HG02588 (cell line): ENCODE measurements around the gene OPCML.

Experiments
- ATAC-seq: cut with Tn5 transposase; IDR thresholded peaks from one replicate; pipeline ENCODE4 v1.9.1; 2021; ENCODE audit warnings: mild to moderate bottlenecking, moderate library complexity; ENCODE audit not compliant: unreplicated experiment

Gene OPCML

DNA sequence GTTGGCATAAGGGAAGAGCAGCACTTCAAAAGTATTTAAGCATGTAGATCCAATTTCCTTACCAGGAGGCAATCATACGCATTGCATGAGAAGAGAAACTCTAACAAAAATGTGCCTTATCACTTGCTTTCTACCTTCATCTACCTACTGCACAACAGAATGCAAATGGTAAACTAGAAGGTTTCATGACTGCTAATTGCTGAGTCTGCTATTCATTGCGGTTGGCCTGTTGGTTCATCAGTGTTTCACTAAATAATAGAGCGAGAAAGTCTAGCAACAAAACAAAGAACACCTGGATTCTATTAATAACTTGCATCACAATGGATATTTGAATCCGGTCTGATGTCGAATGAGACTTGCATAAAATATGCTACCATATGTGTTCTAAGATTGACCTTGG lies 229.0 kb downstream of the OPCML start:
- no peak for ATAC-seq

- no peak for ATAC-seq
These were observed 230.2 kb downstream of the OPCML start for GRCh38 chr11:133302056-133302455.

DNA sequence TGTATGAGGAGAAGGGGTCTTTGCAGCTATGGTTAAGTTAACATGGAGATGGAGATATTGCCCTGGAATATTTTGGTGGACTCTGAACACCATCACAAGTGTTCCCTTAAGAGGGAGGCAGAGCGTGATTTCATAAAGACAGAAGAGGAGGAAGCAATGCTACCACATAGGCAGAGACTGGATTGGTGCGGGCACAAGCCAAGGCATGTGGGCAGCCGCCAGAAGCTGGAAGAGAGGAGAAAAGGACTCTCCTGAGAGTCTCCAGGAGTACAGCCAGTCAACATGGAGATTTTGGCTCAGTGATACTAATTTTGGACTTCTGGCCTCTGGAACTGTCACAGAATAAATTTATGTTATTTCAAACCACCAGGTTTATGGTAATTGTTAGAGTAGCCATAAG lies 231.6 kb downstream of the OPCML start:
- ATAC-seq: no peak

DNA sequence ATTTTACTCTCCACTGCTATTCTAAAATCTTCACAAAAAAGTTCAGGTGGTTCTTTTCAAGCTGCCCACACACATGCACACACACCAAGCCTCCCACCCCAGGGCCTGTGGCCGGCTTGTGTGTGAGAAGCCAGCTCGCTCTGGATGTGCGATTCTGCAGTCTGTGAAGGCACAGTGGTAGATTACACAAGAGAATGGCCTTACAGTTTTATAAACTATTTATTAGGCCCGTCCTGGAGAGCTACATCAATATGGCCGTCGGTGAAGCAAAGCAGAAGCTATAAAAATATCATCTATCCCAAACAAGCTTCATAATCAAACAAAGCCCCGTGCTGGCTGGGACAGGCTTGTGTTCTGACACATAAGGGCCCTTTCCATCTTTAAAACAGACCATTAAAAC lies 240.5 kb downstream of the OPCML start:
- no peak for ATAC-seq

DNA sequence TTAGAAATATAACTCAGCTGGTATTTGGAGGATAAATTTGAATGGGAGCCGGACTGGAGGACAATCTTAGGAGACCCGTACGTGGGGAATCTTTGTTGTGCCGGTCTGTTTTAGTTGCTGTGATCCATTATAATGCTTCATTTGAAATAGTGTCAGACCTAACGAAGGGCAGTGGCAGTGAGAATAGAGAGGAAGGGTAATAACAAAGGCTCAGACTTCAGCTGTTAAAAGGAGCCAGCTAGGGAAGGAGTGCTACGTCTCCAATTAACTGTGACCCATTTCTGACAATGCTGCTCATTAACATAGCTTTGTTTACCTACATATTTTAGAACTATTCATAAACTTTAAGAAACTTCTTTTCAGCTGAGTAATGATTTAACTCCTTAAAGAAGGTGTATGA lies 246.9 kb downstream of the OPCML start:
- no peak for ATAC-seq

DNA sequence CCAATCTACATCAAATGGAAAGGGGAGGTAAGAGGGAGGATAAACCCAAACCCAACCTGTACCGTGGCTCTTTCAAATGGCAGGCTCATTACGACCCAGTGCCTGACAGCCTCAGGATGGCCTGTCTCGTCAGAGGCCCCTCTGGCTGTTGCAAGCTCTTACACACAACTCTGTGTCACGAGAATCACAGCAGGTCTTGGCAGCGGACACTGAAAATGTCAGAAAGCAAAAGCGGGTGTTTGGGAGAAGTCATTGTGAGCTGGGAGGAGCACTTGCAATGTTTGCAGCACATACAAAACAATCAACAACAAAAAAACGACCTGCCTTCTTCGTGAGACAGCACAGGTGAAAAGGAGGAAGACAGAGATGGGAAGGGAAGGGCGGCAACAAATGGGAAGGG lies 248.1 kb downstream of the OPCML start:
- ATAC-seq: no peak

DNA sequence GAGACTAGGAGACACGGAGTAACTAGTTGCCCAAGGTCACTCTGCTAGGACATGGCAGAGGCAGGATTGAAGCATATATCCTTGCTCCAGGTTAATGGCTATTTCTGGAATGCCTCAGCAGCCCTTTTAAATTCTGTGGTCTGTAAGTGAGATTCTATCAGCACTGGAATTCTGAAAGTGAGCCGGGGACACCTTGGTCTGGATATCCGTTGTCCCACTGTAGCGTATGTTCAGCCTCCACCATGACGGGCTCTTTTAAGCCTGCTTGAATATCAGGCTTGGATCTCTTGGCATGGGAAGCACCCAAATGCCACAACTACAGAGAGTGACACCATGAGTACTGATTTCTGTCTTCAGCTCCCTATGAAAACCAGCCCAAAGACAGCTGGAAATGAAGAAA lies 254.4 kb downstream of the OPCML start:
- ATAC-seq: no peak

DNA sequence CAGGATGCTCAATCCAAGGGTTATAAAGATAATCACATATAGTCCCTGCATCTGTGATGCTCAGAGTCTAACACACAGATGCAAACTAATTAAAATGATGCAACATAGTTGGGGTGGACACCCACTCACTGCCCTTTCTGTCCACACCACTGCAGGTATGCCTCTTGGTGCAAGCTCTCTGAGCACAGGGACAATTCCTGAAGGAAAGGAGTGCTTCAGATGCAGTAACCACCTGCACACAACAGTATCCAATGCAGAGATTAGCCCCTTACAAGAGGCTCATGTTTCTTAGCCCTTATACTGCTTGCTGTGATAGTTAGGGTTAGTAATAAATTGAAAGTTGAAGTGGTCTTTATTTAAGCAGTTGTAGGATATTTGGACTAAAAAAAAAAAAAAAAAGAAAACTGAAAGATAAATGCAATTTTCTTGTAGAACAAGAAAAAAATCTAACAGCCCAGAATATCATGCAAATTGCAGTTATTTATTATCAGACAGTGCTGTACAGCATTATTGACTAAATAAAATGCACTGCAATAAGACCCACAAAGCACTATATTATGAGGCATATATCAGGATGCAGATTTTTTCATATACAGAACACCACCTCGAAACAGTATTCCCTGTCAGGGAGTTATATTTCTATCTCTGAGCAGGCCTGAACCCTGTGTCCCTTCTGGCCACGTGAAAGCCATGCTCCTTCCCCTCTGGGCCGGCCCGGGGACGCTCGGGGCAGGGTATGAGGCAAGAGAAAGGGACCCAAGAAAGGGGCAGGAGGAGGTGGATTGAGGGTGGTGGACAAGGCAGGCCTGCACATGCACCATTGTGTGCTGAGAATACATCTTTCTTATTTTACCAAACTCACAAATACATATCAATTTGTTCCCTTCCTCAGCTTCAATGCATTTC lies 260.2 kb downstream of the OPCML start:
- ATAC-seq: no peak

- no peak for ATAC-seq
These were observed 261.1 kb downstream of the OPCML start for GRCh38 chr11:133271206-133271605.

GRCh38 chr11:133269267-133269666 lies 263.0 kb downstream of the OPCML start:
- ATAC-seq: peak; percentile 95

DNA sequence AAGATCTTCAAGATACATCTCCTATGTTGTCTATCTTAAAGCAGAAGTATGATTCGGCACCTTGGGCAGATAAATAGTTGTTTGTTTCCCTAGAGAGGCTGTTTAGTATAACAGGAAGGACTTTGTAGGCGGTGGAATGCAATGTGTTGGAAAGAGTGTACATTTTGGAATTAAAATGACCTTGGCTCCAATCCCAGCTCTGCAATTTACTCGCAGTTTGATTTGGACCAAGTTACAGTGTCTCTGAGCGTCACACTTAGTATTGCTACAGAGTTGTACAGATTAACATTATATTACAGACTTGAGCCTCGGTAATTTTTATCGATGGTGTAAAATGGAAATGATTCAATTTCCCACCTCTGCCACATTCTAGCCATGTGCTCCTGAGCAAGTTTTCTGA lies 265.3 kb downstream of the OPCML start:
- ATAC-seq: no peak

GRCh38 chr11:133265530-133266035 lies 266.7 kb downstream of the OPCML start:
- no peak for ATAC-seq

DNA sequence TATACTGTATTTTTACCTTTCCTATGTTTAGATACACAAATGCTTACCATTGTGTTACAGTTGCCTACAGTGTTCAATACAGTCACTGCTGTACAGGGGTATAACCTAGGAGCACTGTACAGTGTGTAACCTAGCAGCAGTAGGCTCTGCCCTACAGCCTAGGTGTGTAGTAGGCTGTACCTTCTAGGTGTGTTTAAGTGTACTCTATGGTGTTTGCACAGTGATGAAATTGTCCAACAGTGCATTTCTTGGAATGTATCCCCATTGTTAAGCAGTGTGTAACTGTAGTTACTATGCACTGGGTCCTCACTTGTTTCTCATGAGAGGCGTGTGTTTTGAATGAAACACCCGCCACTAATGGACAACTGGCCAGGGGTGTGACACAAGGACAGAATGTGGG lies 269.0 kb downstream of the OPCML start:
- ATAC-seq: no peak

DNA sequence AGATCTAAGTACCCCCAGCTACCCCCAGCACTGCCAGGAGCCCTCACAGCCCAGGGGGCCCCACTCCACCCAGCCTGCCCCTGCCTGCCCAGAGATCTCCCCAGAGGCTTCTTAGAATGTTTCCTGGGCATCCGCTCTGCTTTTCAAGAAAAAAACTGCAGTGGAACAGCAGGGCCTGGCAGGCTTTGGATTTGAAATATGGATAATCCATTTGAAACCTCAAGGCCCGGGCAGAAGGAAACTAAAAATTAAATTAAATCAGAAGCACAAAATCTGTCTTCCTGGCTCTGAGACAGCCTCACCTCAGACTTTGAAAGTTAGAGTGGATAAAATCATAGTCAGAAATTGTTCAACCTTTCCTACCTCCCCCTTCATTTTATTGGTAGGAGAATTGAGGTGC lies 273.6 kb downstream of the OPCML start:
- no peak for ATAC-seq

GRCh38 chr11:133254601-133255000 lies 277.7 kb downstream of the OPCML start:
- no peak for ATAC-seq

GRCh38 chr11:133253570-133253969 lies 278.7 kb downstream of the OPCML start:
- no peak for ATAC-seq

DNA sequence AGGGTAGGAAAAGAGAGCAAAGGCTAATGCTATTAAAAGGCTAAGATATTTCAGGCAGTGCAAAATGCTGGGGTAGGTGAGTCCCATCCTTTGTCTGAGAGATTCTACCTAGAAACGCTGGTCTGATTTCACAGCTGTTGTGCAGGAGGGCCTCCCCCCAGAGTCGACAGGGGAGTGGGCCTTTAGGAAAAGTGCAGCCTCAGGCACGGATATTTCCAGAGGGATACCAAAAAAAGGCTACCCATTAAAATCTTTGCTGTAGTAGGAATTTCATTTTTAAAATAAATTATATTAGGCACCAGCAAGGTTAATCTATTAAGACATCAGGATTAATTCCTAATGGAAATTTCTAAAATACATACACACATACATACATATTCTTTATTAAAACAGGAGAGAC lies 280.5 kb downstream of the OPCML start:
- no peak for ATAC-seq

DNA sequence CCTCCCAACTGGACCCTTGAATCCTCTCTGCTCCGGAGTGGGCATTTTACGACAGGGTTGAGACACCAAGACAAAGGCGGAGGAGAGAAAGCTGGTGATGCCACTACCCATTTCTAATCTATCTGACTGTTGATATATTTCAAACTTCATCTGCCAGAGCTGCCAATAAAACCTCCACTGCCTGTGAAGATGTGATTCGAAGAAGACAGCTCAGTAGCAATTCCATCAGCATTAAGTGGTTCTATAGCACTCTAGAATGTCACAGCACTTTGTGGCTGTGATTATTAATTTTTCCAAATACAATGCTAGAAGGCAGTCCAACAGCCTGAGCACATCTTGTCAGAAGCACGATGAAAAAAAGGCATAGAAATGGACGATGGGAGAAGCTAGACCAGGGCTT lies 282.8 kb downstream of the OPCML start:
- ATAC-seq: no peak

DNA sequence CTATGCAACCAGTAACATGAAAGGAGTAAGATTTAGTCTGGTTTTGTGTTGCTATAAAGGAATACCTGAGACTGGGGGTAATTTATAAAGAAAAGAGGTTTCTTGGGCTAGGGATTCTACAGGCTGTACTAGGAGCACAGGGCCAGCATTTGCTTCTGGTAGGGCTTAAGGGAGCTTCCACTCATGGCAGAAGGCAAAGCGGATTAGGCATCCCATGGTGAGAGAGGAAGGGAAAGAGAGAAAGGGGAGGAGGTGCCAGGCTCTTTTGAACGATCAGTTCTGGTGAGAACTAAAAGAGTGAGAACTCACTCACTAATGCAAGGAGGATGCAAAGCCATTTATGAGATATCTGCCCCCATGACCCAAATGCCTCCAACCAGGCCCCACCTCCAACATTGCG lies 283.2 kb downstream of the OPCML start:
- ATAC-seq: no peak

GRCh38 chr11:133243832-133244231 lies 288.5 kb downstream of the OPCML start:
- no peak for ATAC-seq

- no peak for ATAC-seq
These were observed 291.2 kb downstream of the OPCML start for GRCh38 chr11:133240908-133241655.

DNA sequence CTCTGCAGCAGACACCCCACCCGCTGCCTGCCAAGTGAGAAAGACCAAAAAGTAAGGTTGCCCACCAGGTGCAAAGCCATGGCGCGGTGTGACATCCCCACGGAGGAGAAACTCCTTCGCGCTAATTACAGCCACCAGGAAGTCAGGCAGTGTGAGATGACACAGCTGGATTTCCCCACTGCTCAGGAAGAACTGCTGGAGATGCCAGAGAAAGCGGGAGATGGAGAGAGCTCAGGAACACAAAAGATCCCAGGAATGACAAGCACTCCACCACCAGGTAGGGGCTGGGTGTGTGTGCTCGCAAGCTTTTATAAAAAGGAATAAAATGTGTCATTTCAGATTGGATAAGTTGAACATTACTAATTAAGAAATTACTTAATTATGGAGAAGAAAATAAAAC lies 292.7 kb downstream of the OPCML start:
- no peak for ATAC-seq
